SK-N-SH (cell line): Measurements from ENCODE around the gene AVPR2.

Source experiments
- CTCF ChIP-seq: fragments of 200-600 bp; sonication (generic); IDR thresholded peaks from 2 replicates; pipeline ENCODE4 v1.6.1; 2017; ENCODE audit warnings: antibody characterized with exemption, mild to moderate bottlenecking, moderate library complexity
- EP300 ChIP-seq, 2 experiments: IDR thresholded peaks; 2 replicates each; pipeline versions ENCODE4 v1.4.0 to v1.6.1; 2012; ENCODE audit warnings: borderline replicate concordance in 1 of 2, low read depth in 1 of 2, low read length in 1 of 2
- EZH2phosphoT487 ChIP-seq: fragments of 200-600 bp; sonication (generic); IDR thresholded peaks from 2 replicates; pipeline ENCODE4 v1.6.1; 2017; ENCODE audit warnings: low read depth, mixed run types, mild to moderate bottlenecking, antibody characterized with exemption, moderate library complexity, borderline replicate concordance
- IRF3 ChIP-seq: fragments of 150-350 bp; IDR thresholded peaks from 2 replicates; pipeline ENCODE4 v1.6.1; 2016; ENCODE audit warnings: mild to moderate bottlenecking, low read depth, low read length
- POLR2AphosphoS5 ChIP-seq: IDR thresholded peaks from 2 replicates; pipeline ENCODE4 v1.6.1; 2012; ENCODE audit warnings: low read depth, low read length
- RAD21 ChIP-seq: IDR thresholded peaks from 2 replicates; pipeline ENCODE4 v1.6.1; 2012; ENCODE audit warnings: mild to moderate bottlenecking, low read length
- REST ChIP-seq: IDR thresholded peaks from 2 replicates; pipeline ENCODE4 v1.6.1; 2012; ENCODE audit warnings: mild to moderate bottlenecking, low read depth, low read length, moderate library complexity

- TF ChIP-seq POLR2AphosphoS5 = no peak
- no peak for TF ChIP-seq IRF3
- no peak for TF ChIP-seq CTCF
- TF ChIP-seq RAD21 = no peak
- no peak for TF ChIP-seq EP300 (IDR thresholded peaks at IDR 0.05; ENCODE audit: borderline replicate concordance in 1 of 2, low read depth in 1 of 2, low read length in 1 of 2)
- no peak for TF ChIP-seq REST
- TF ChIP-seq EZH2phosphoT487 = no peak
Observed at GRCh38 chrX:153925739-153926551, 21.5 kb downstream of the AVPR2 start, which contains the start of gene ARHGAP4.
